ENCODE data around the gene LAMA3. TPM values are rescaled to one million over a fixed set of nuclear protein-coding genes. Genes with fewer than 3 reads are reported as not detected.

Gene LAMA3
- total RNA-seq, 1 experiment from 2014 or later: 207 TPM

DNA sequence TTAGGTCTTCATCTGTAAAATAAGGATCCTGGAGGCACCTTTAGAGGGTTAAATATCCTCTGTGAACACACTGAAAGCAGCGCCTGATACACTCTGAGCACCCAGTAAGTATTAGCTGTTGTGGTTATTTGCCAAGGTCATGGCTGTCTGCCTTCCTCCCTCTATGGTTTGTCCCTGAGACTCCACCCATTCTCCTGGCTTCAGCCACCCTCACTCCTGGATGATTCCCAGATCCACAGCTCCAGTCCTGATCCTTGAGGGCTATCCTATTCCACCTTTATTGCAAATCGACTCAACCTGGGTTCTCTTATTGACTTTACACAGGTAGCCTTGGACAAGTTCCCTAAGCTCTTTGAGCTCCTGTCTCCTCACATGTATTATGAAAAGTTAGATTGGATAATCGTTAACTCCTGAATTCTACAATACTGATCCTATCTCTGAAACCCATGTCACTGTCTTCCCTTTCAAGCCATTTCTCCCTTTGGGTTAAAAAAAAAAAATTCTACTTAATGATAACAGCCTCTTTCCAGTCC lies 162.3 kb downstream of the LAMA3 start:
- Mint-ChIP-seq H3K4me1 (ENCODE audit: low read depth, unreplicated experiment) (peaks cover 38% of the 10 kb centered on the region), H3K36me3 (ENCODE audit: insufficient read depth, unreplicated experiment) (peaks cover 7% of the 10 kb centered on the region), H3K9me3 (ENCODE audit: low read depth, unreplicated experiment) (peaks cover 4% of the 10 kb centered on the region), H3K4me3 (ENCODE audit: low read depth, unreplicated experiment) (no peak overlapping the region), H3K27me3 (ENCODE audit: unreplicated experiment) (no peaks in the 10 kb centered on the region), H3K27ac (ENCODE audit: unreplicated experiment) (no peak overlapping the region)
- intact Hi-C loops (cut with micrococcal nuclease; ENCODE audit: unreplicated experiment): no loop called here
- no peak for DNase-seq
- no peak for TF ChIP-seq CTCF (IDR thresholded peaks at IDR 0.05; ENCODE audit: unreplicated experiment)
- no TSS peak for BruUV-seq (replicated peaks)
- CTCF ChIA-PET: no interaction called here

DNA sequence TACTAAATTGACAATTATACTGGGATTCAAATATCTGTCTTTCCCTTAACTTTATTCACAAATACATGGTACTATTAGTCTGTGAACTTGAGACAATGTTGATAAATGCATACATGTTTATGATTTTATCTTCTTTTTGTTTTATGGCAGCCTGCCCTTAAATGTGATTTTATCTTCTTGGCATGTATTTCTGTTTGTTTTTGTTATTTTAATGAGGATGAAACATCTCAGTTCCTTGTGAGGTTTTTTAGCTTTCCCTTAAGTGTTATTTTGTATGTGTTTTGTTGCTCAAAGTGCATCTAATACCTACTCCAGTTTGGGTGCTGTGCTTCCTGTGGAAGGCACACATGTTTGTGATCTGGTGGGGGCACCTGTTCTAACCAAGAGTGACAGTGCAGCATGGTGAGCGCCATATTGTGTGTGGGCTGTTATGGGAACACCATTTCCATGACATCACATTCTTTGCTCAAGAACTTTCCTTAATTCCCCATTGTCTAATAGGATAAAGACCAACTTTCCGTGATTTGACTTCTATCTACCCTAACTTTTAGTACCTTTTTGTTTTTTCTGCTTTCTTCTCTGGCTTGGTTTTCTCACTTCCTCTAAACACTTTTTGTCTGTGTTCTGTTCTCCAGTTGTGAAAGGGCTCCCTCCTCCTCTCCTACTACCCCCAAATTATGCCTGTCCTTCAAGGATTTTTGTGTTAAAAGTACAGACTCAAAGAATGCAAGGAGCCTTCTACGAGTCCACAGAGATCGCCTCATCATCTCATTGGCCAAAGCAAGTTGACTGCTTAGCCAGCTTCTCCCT lies 163.2 kb downstream of the LAMA3 start:
- Mint-ChIP-seq H3K9me3 (ENCODE audit: low read depth, unreplicated experiment) (peaks cover 4% of the 10 kb centered on the region), H3K4me3 (ENCODE audit: low read depth, unreplicated experiment) (no peak overlapping the region), H3K27ac (ENCODE audit: unreplicated experiment) (no peak overlapping the region), H3K36me3 (ENCODE audit: insufficient read depth, unreplicated experiment) (peaks cover 11% of the 10 kb centered on the region), H3K27me3 (ENCODE audit: unreplicated experiment) (no peaks in the 10 kb centered on the region), H3K4me1 (ENCODE audit: low read depth, unreplicated experiment) (peaks cover 47% of the 10 kb centered on the region)
- intact Hi-C loops (cut with micrococcal nuclease; ENCODE audit: unreplicated experiment): no loop called here
- CTCF ChIA-PET: no interaction called here
- DNase-seq: no peak
- no TSS peak for BruUV-seq (replicated peaks)
- TF ChIP-seq CTCF (IDR thresholded peaks at IDR 0.05; ENCODE audit: unreplicated experiment): no peak

- H3K9me3 Mint-ChIP-seq (ENCODE audit: low read depth, unreplicated experiment): peaks cover 4% of the 10 kb centered on the region
- TF ChIP-seq CTCF (IDR thresholded peaks at IDR 0.05; ENCODE audit: unreplicated experiment): no peak
- BruUV-seq (replicated peaks): no TSS peak
- CTCF ChIA-PET: no interaction called here
- H3K4me1 Mint-ChIP-seq (ENCODE audit: low read depth, unreplicated experiment): peaks cover 50% of the 10 kb centered on the region
- peaks cover 10% of the 10 kb centered on the region for H3K36me3 Mint-ChIP-seq (ENCODE audit: insufficient read depth, unreplicated experiment)
- intact Hi-C loops (cut with micrococcal nuclease; ENCODE audit: unreplicated experiment): no loop called here
- H3K27ac Mint-ChIP-seq (ENCODE audit: unreplicated experiment): no peak overlapping the region
- no peak overlapping the region for H3K4me3 Mint-ChIP-seq (ENCODE audit: low read depth, unreplicated experiment)
- no peaks in the 10 kb centered on the region for H3K27me3 Mint-ChIP-seq (ENCODE audit: unreplicated experiment)
- DNase-seq: no peak
These were observed 164.4 kb downstream of the LAMA3 start for GRCh38 chr18:23853448-23854195.

DNA sequence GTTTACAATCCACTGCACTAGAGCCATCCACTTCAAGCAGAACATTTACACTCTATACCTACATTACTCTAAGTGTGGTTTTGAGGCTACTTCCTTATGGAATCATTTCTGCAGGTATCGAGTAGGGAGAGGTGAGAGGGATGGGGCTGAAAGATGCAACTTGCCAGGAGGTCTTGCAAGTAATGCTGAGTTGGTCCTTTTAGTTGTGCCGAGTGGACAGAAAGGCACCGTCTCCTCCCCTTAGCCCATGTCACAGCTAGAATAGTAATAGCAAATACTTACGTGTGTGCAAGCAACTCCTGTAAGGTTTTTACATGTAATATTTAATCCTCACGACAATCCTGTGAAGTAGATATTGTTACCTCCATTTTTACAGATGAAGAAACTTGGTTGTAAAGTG lies 166.5 kb downstream of the LAMA3 start:
- peaks cover 15% of the 10 kb centered on the region for H3K36me3 Mint-ChIP-seq (ENCODE audit: insufficient read depth, unreplicated experiment)
- no TSS peak for BruUV-seq (replicated peaks)
- no peak for TF ChIP-seq CTCF (IDR thresholded peaks at IDR 0.05; ENCODE audit: unreplicated experiment)

More for the DNA sequence above, 166.5 kb downstream of the LAMA3 start:
- H3K4me3 Mint-ChIP-seq (ENCODE audit: low read depth, unreplicated experiment): no peak overlapping the region
- H3K27ac Mint-ChIP-seq (ENCODE audit: unreplicated experiment): no peak overlapping the region
- H3K27me3 Mint-ChIP-seq (ENCODE audit: unreplicated experiment): no peaks in the 10 kb centered on the region
- peaks cover 4% of the 10 kb centered on the region for H3K9me3 Mint-ChIP-seq (ENCODE audit: low read depth, unreplicated experiment)
- H3K4me1 Mint-ChIP-seq (ENCODE audit: low read depth, unreplicated experiment): peaks cover 59% of the 10 kb centered on the region
- intact Hi-C loops (cut with micrococcal nuclease; ENCODE audit: unreplicated experiment): no loop called here
- no peak for DNase-seq
- CTCF ChIA-PET: no interaction called here
